Trophoblast cell (in vitro differentiated cells and primary cell): ENCODE results near the gene HAX1.

Experiments
- DNase-seq, 2 donors: peaks; one replicate each; pipeline ENCODE4 v3.0.0-alpha.2; 2016
- H2AFZ ChIP-seq: 2 replicates; pipeline ENCODE4 v1.6.1; 2013; ENCODE audit warnings: low read length, moderate library complexity, mild to moderate bottlenecking; ENCODE audit not compliant: insufficient read depth, poor library complexity
- H2AK5ac ChIP-seq: 2 replicates; pipeline ENCODE4 v1.6.1; 2013; ENCODE audit warnings: mild to moderate bottlenecking, low read length
- H2BK120ac ChIP-seq: 2 replicates; pipeline ENCODE4 v1.6.1; 2013; ENCODE audit warnings: low read length, mild to moderate bottlenecking, moderate library complexity; ENCODE audit not compliant: insufficient read depth, poor library complexity
- H2BK12ac ChIP-seq: 2 replicates; pipeline ENCODE4 v1.6.1; 2013; ENCODE audit warnings: mild to moderate bottlenecking, low read length, moderate library complexity
- H2BK5ac ChIP-seq: 2 replicates; pipeline ENCODE4 v1.6.1; 2013; ENCODE audit warnings: low read length, low read depth, moderate library complexity, mild to moderate bottlenecking; ENCODE audit not compliant: poor library complexity
- H3K14ac ChIP-seq: 2 replicates; pipeline ENCODE4 v1.6.1; 2013; ENCODE audit warnings: mild to moderate bottlenecking, low read length
- H3K18ac ChIP-seq: 2 replicates; pipeline ENCODE4 v1.6.1; 2013; ENCODE audit warnings: mild to moderate bottlenecking, low read length
- H3K23ac ChIP-seq: 2 replicates; pipeline ENCODE4 v1.6.1; 2013; ENCODE audit warnings: low read length
- H3K27ac ChIP-seq: 2 replicates; pipeline ENCODE4 v1.5.1; 2013; ENCODE audit warnings: low read depth, mild to moderate bottlenecking, inconsistent platforms, low read length, moderate library complexity
- H3K27me3 ChIP-seq: 2 replicates; pipeline ENCODE4 v1.6.1; 2013; ENCODE audit warnings: inconsistent platforms, mild to moderate bottlenecking, low read length, moderate library complexity; ENCODE audit not compliant: insufficient read depth
- H3K36me3 ChIP-seq, 2 experiments: 1 replicate in 1 of 2; 2 replicates in 1 of 2; pipeline ENCODE4 v1.6.1; 2013; ENCODE audit warnings: low read length in 2 of 2, mild to moderate bottlenecking in 2 of 2, moderate library complexity in 1 of 2; ENCODE audit not compliant: insufficient read depth in 2 of 2, control insufficient read depth in 1 of 2
- H3K4ac ChIP-seq: 2 replicates; pipeline ENCODE4 v1.6.1; 2013; ENCODE audit warnings: low read depth, mild to moderate bottlenecking, low read length, moderate library complexity
- H3K4me1 ChIP-seq, 2 experiments: 1 replicate in 1 of 2; 2 replicates in 1 of 2; pipeline ENCODE4 v1.6.1; 2013; ENCODE audit warnings: low read length in 2 of 2, mild to moderate bottlenecking in 2 of 2, moderate library complexity in 1 of 2; ENCODE audit not compliant: insufficient read depth in 2 of 2, control insufficient read depth in 1 of 2
- H3K4me2 ChIP-seq: 2 replicates; pipeline ENCODE4 v1.6.1; 2013; ENCODE audit warnings: inconsistent platforms, mild to moderate bottlenecking, low read length, moderate library complexity
- H3K4me3 ChIP-seq: 2 replicates; pipeline ENCODE4 v1.5.1; 2013; ENCODE audit warnings: mild to moderate bottlenecking, low read depth, low read length, inconsistent platforms
- H3K79me1 ChIP-seq: one replicate; pipeline ENCODE4 v1.6.1; 2013; ENCODE audit warnings: low read length
- H3K79me2 ChIP-seq: 2 replicates; pipeline ENCODE4 v1.6.1; 2013; ENCODE audit warnings: low read length, mild to moderate bottlenecking; ENCODE audit not compliant: control insufficient read depth, insufficient read depth, poor library complexity
- H3K9ac ChIP-seq: 2 replicates; pipeline ENCODE4 v1.6.1; 2013; ENCODE audit warnings: mild to moderate bottlenecking, low read length
- H3K9me3 ChIP-seq: 2 replicates; pipeline ENCODE4 v1.6.1; 2013; ENCODE audit warnings: low read depth, mild to moderate bottlenecking, control low read depth, inconsistent platforms, low read length; ENCODE audit not compliant: insufficient read depth
- H4K12ac ChIP-seq: 2 replicates; pipeline ENCODE4 v1.6.1; 2013; ENCODE audit warnings: low read depth, mild to moderate bottlenecking, low read length, moderate library complexity
- H4K8ac ChIP-seq: 2 replicates; pipeline ENCODE4 v1.6.1; 2013; ENCODE audit warnings: low read depth, mild to moderate bottlenecking, low read length, moderate library complexity
- H4K91ac ChIP-seq: one replicate; pipeline ENCODE4 v1.6.1; 2013; ENCODE audit warnings: low read depth, mild to moderate bottlenecking, low read length, moderate library complexity
- WGBS: extraction: QIAGEN DNeasy Blood & Tissue Kit; methylation state at CpG from one replicate; pipeline ENCODE4 v1.1.7; 2013; ENCODE audit warnings: missing lambda C conversion rate; ENCODE audit not compliant: insufficient read length, insufficient coverage; ENCODE audit errors: extremely low coverage; 5-methylcytosine and 5-hydroxymethylcytosine counted together

The HAX1 gene

DNA sequence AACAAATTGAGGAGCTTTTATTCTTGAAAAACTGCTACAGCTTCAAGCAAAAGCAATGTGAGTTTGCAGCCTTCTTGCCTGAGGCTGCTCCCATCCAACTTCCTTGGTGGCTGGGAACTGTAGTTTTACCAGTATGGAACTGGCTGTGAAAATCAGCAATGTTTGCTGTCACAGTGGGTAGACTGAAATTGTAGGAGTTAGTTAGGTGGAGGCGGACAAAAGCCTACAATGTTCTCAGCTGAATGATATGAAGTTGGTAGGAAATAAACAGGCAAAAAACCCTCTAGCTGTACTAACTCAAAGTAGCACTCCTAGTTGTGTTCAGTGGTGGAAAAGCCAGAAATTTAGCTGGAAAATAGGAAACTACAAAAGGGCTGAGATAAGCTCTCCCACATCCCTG, 18.5 kb downstream of the HAX1 start:
- Histone ChIP-seq H2BK12ac (no peak overlapping the region), H3K4me3 (no peak overlapping the region), H2BK5ac (no peak overlapping the region), H3K4ac (no peak overlapping the region), H3K79me1 (no peaks in the 10 kb centered on the region), H3K27ac (no peak overlapping the region), H3K4me1 (no peaks in the 10 kb centered on the region), H3K9me3 (peaks cover 5% of the 10 kb centered on the region), H4K12ac (no peak overlapping the region), H3K27me3 (no peaks in the 10 kb centered on the region), H2AFZ (no peak overlapping the region), H3K18ac (no peak overlapping the region), H4K8ac (no peak overlapping the region), H2AK5ac (no peak overlapping the region), H4K91ac (no peak overlapping the region), H3K23ac (no peak overlapping the region), H3K9ac (no peak overlapping the region), H3K36me3 (peaks cover 0 to 2% of the 10 kb centered on the region in 2 experiments), H2BK120ac (no peak overlapping the region), H3K14ac (no peak overlapping the region), H3K79me2 (no peaks in the 10 kb centered on the region), H3K4me2 (no peak overlapping the region)
- no CpG with 5 or more reads among the region's 1 CpG for WGBS
- no peak for DNase-seq

- no peak overlapping the region for H2AK5ac ChIP-seq
- no peak overlapping the region for H3K4me2 ChIP-seq
- no peak for DNase-seq
- H4K91ac ChIP-seq: no peak overlapping the region
- WGBS: no CpG with 5 or more reads among the region's 8 CpGs
- no peak overlapping the region for H2BK120ac ChIP-seq
- peaks cover 3% of the 10 kb centered on the region for H3K9me3 ChIP-seq
- no peaks in the 10 kb centered on the region for H3K79me2 ChIP-seq
- H3K18ac ChIP-seq: no peak overlapping the region
- H2AFZ ChIP-seq: no peak overlapping the region
- no peak overlapping the region for H4K12ac ChIP-seq
- no peak overlapping the region for H3K27ac ChIP-seq
- no peak overlapping the region for H3K4me3 ChIP-seq
- H3K79me1 ChIP-seq: no peaks in the 10 kb centered on the region
- H3K4me1 ChIP-seq: no peaks in the 10 kb centered on the region
- no peak overlapping the region for H3K14ac ChIP-seq
- H2BK5ac ChIP-seq: no peak overlapping the region
- H2BK12ac ChIP-seq: no peak overlapping the region
- no peak overlapping the region for H3K23ac ChIP-seq
- H3K36me3 ChIP-seq: peaks cover 0 to 2% of the 10 kb centered on the region in 2 experiments
- H3K4ac ChIP-seq: no peak overlapping the region
- H4K8ac ChIP-seq: no peak overlapping the region
- no peaks in the 10 kb centered on the region for H3K27me3 ChIP-seq
- no peak overlapping the region for H3K9ac ChIP-seq
These were observed 23.2 kb downstream of the HAX1 start for GRCh38 chr1:154295408-154296235.

GRCh38 chr1:154301582-154301981, 29.2 kb downstream of the HAX1 start:
- Histone ChIP-seq H2BK12ac (no peak overlapping the region), H3K4me3 (no peak overlapping the region), H4K8ac (no peak overlapping the region), H3K4me2 (no peak overlapping the region), H2BK5ac (no peak overlapping the region), H3K14ac (no peak overlapping the region), H2AFZ (no peak overlapping the region), H3K79me1 (no peaks in the 10 kb centered on the region), H3K23ac (no peak overlapping the region), H4K91ac (no peak overlapping the region), H3K9ac (no peak overlapping the region), H2BK120ac (no peak overlapping the region), H3K27me3 (no peaks in the 10 kb centered on the region), H3K36me3 (no peaks in the 10 kb centered on the region), H3K18ac (no peak overlapping the region), H4K12ac (no peak overlapping the region), H3K9me3 (no peaks in the 10 kb centered on the region), H2AK5ac (no peak overlapping the region), H3K4me1 (no peaks in the 10 kb centered on the region), H3K79me2 (no peaks in the 10 kb centered on the region), H3K4ac (no peak overlapping the region), H3K27ac (no peak overlapping the region)
- no CpG with 5 or more reads among the region's 1 CpG for WGBS
- no peak for DNase-seq

GRCh38 chr1:154304664-154305337, 32.4 kb downstream of the HAX1 start:
- no peak for DNase-seq

More at GRCh38 chr1:154304664-154305337, 32.4 kb downstream of the HAX1 start:
- Histone ChIP-seq H3K18ac (no peak overlapping the region), H2BK5ac (no peak overlapping the region), H3K79me2 (no peaks in the 10 kb centered on the region), H3K9me3 (peaks cover 2% of the 10 kb centered on the region), H2BK12ac (no peak overlapping the region), H2BK120ac (no peak overlapping the region), H4K91ac (no peak overlapping the region), H4K12ac (no peak overlapping the region), H3K4me1 (no peaks in the 10 kb centered on the region), H4K8ac (no peak overlapping the region), H3K36me3 (no peaks in the 10 kb centered on the region), H3K23ac (no peak overlapping the region), H2AK5ac (no peak overlapping the region), H3K14ac (no peak overlapping the region), H3K27me3 (no peaks in the 10 kb centered on the region), H3K27ac (no peak overlapping the region), H3K9ac (no peak overlapping the region), H2AFZ (no peak overlapping the region), H3K4me2 (no peak overlapping the region), H3K4me3 (no peak overlapping the region), H3K79me1 (no peaks in the 10 kb centered on the region), H3K4ac (no peak overlapping the region)
- WGBS: no CpG with 5 or more reads among the region's 9 CpGs
